ENCODE results near the gene IL17RB.

The IL17RB gene

DNA sequence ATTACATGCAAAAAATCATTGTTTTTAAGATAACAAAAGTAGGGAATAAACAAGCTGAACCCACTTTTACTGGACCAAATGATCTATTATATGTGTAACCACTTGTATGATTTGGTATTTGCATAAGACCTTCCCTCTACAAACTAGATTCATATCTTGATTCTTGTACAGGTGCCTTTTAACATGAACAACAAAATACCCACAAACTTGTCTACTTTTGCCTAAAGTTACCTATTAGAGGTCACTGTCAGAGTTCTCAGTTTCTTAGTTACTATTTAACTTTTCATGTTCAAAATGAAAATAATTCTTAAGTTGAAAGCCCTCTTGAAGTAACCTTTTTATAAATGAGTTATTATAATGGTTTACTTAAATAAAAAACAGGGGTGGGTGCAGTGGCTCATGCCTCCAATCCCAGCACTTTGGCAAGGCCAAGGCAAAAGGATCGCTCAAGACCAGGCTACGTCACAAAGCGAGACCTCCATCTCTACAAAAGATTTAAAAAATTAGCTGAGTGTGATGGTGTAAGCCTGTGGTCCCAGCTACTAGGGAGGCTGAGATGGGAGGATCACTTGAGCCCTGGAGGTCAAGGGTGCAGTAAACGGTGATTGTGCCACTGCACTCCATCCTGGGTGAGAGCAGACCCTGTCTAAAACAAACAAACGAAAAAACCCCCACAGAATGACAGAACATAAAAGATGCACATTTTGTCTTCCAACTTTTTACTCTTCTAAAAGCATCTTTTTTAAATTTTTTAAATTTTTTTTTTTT lies 19.5 kb downstream of the IL17RB start:
- no peak for FAIRE-seq

DNA sequence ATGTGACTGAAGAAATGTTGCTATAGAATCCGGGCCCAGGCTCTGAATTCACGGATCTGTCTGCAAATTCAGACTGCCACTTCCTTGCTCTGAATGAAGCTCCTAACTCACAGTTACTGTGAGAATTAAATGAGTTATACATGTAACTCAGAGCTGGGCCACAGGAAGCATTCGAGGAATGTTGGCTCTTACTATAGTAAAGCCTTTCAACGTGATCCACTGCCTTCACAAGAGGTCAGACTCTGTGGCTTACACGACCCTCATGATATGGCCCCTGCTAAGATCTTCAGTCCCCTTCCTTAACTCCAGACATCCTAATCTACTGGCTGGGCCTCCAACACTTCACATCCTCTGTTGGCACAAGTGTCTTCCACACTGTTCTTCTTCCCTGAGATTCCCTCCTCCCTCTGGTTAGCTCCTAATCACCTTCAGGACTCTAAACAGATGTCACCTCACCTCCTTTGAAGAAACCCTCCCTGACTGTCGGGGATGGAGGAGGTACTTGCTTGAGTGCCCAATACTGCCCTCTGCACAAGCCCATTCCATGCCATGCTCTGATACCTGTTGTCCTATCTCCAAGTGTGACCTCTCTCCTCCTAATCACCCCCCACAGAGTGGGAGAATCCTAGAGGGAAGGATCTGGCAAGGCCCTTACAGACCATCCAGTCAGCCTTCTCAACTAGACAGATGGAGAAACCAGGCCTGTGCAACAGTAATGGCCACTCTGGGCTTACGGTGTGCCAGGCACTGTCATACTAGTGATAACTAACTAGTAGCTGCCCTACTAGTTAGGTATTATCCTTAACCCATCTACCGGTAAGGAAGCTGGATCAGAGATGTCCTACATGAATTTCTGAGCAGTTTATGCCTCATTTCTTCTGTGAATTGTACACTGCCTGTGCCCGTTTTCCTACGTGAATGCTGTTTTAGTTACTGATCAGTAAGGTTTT lies 34.3 kb downstream of the IL17RB start:
- no peak for FAIRE-seq

GRCh38 chr3:53881691-53882593 lies 35.6 kb downstream of the IL17RB start, which contains the start of gene ACTR8:
Gene ACTR8, minus strand, starts transcription at chr3:53882152. Its CDS starts 51 bp downstream, at chr3:53882101.
- no peak for FAIRE-seq

DNA sequence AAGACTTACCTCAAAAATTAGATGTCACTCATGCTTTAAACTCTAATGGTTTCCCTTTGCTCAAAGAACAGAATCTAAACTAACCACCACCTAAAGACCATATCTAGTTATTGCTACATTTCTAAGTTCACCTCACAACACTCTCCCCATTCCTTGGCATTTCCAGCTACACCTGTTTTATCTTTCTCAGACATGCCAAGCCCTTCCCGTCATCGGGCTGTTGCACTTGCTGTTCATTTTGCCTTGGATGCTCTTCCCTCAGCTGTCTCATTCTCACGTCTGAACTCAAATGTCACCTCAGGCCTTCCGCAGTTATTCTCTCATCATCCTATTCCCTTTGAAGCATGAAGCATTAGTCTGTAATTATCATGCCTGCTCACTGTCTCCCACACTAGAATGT lies 36.6 kb downstream of the IL17RB start:
- FAIRE-seq: no peak

DNA sequence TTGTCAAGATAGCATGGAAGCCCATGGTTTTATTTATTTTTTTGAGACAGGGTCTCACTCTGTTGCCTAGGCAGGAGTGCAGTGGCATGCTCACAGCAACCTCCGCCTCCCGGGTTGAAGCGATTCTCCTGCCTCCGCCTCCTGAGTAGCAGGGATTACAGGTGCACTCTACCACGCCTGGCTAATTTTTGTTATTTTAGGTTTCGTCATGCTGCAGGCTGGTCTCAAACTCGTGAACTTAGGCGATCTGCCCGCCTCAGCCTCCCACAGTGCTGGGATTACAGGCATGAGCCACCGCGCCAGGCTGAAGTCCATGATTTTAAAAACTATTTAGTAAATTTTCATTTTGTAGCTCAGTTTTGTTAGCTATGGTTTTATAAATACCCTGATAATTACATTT lies 38.3 kb downstream of the IL17RB start:
- no peak for FAIRE-seq

DNA sequence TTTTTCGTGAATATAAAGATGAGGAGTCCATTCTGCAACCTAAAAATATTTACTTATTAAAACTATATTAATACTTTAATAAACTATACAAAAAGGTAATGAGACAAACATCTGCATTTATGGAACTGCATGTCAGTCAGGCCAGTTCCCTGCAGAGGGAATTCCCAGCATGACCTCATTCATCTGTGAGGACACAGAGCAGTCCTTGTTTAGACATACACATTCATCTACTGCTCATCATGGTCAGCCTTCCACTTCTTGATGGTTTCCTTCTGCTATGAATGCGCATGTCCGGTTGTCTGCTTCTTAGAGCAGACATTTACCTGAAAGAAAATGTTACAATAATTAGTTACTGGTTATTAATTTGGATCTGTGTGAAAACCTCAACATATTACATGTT lies 38.9 kb downstream of the IL17RB start:
- no peak for FAIRE-seq

DNA sequence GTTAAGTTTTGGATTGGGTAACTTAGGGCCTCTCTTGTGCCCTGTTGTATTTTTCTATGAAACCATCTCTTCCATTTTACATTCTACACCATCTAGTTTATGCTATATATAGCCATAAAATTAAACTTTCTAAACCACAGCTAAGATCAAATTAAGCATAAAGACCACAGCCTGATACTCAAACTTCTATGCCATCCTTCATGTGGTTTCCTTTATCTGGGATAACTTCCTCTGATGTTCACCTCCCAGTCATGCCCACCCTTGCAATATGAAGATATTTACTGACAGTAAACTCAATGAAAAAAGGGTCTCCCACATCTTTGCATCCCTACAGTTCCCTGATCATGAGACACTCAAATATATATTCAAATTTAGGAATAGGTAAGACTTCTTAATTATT lies 41.1 kb downstream of the IL17RB start:
- FAIRE-seq: no peak

DNA sequence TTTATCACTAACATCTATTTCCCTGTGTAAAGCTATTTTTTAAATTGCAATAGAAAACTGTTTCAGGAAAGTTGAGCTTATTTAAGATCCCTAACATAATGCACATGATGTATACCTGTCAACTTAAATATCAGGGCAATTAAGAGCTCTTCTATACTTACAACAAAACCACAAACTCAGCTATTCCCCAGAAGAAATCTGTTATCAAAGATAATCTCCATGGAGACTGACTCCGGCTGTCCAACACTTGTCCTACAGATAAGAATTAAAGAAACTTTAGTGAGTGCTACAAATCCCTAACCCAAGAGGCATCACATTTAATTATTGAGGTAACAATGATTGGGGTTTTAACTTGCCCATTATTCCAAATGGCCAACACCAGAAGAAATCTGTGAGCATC lies 41.9 kb downstream of the IL17RB start:
- FAIRE-seq: no peak

- FAIRE-seq: no peak
Measured at GRCh38 chr3:53890726-53891475, 44.5 kb downstream of the IL17RB start.

GRCh38 chr3:53891497-53892285 lies 45.3 kb downstream of the IL17RB start, which contains the start of gene SELENOK:
Gene SELENOK, minus strand, starts transcription at chr3:53891859.
- FAIRE-seq: peak; percentile 99

GRCh38 chr3:53892286-53892637 lies 45.9 kb downstream of the IL17RB start:
- no peak for FAIRE-seq

DNA sequence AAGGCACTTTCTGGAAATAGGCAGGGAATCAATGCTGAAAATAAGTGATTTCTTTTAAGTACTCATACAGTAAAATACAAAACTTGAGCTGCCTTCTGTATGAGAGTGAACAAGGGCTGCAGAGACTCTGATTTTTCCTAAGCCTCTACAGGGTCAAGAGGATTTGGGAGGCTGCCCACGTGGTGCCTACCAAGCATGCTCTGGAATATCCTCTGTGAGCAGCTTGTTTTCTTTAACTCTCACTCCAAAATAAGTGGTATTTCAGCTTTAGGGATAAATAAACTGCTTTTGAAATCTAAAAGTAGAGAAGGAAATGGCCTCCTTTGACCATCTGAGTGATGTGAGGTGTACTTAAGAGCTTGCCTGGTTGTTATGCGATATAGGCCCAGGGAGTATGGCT lies 53.4 kb downstream of the IL17RB start:
- FAIRE-seq: no peak

DNA sequence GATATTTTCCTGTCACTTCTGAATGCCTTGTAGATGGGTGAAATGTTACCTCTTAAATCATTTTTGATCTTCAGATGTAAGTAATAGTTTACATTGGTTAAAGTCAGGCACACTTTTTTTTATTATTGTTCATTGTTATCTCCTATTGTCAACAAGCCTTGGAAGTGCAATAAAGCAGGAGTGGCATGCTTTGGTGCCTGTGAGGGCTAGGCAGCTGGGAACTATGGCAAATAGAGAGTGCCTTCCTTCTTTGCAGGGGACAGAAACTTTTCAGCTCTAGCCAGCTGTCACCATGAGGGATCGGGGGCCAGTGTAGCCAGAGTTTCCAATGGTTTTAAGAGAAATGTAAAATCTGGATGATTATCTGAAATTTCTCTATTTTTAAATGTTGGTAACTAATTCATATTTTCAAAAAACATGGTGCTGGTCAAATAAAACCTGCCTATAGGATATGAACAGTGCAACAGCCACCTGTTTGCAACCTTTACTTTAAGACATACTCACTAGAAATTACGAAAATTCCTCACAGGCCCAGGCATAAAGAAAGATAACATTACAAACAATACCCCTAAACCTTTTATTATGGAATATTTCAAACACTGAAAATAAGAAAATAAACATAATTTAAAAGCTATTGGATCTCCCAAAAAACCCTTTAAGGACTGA lies 54.4 kb downstream of the IL17RB start:
- FAIRE-seq: no peak

DNA sequence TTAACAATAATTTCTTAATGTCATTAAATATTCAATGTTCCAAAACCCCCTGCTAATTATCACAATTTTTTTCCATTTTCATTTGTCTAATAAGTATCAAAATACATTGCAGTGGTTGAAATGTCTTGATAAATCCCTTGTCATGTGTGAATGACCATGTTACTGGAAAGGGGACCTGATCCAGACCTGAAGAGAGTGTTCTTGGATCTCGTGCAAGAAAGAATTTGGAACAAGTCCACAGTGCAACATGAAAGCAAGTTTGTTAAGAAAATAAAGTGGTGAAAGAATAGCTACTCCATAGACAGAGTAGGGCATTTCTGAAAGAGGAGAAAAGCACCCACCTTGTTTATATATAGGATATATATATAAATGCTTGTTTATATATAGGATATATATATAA lies 55.7 kb downstream of the IL17RB start:
- no peak for FAIRE-seq

- no peak for FAIRE-seq
Measured at GRCh38 chr3:53902711-53903110, 56.3 kb downstream of the IL17RB start.

GRCh38 chr3:53913401-53913800 lies 67.0 kb downstream of the IL17RB start:
- FAIRE-seq: no peak
